Measurements from ENCODE around the gene ADGRV1. TPM values are rescaled to one million over a fixed set of nuclear protein-coding genes. Genes with fewer than 3 reads are reported as not detected.

The ADGRV1 gene
- total RNA-seq, 1 donor, result 0.18 TPM

- no peak for TF ChIP-seq CTCF (IDR thresholded peaks at IDR 0.05; ENCODE audit: insufficient read depth, low read length)
- DNase-seq (ENCODE audit: low read depth), result no peak
Observed at GRCh38 chr5:90550963-90551362, 7.6 kb upstream of the ADGRV1 start.

GRCh38 chr5:90551376-90551775 lies 7.2 kb upstream of the ADGRV1 start:
- TF ChIP-seq CTCF (IDR thresholded peaks at IDR 0.05; ENCODE audit: insufficient read depth, low read length), result no peak
- DNase-seq (ENCODE audit: low read depth), result no peak
- H3K4me3 ChIP-seq (ENCODE audit: low read depth, low read length), result no peak overlapping the region

More at GRCh38 chr5:90550963-90551362, 7.6 kb upstream of the ADGRV1 start:
- H3K4me3 ChIP-seq (ENCODE audit: low read depth, low read length), result no peak overlapping the region

GRCh38 chr5:90553711-90554110 lies 4.9 kb upstream of the ADGRV1 start:
- no peak overlapping the region for H3K4me3 ChIP-seq (ENCODE audit: low read depth, low read length)
- TF ChIP-seq CTCF (IDR thresholded peaks at IDR 0.05; ENCODE audit: insufficient read depth, low read length), result no peak
- no peak for DNase-seq (ENCODE audit: low read depth)

- no peak overlapping the region for H3K4me3 ChIP-seq (ENCODE audit: low read depth, low read length)
- DNase-seq (ENCODE audit: low read depth), result no peak
- no peak for TF ChIP-seq CTCF (IDR thresholded peaks at IDR 0.05; ENCODE audit: insufficient read depth, low read length)
Observed at GRCh38 chr5:90554358-90555006, 4.1 kb upstream of the ADGRV1 start.

GRCh38 chr5:90555666-90556065 lies 2.9 kb upstream of the ADGRV1 start:
- DNase-seq (ENCODE audit: low read depth), result no peak
- no peak for TF ChIP-seq CTCF (IDR thresholded peaks at IDR 0.05; ENCODE audit: insufficient read depth, low read length)
- H3K4me3 ChIP-seq (ENCODE audit: low read depth, low read length), result no peak overlapping the region

GRCh38 chr5:90557391-90557790 lies 1.2 kb upstream of the ADGRV1 start:
- no peak overlapping the region for H3K4me3 ChIP-seq (ENCODE audit: low read depth, low read length)
- no peak for DNase-seq (ENCODE audit: low read depth)
- TF ChIP-seq CTCF (IDR thresholded peaks at IDR 0.05; ENCODE audit: insufficient read depth, low read length), result no peak

- DNase-seq (ENCODE audit: low read depth), result no peak
- H3K4me3 ChIP-seq (ENCODE audit: low read depth, low read length), result no peak overlapping the region
- TF ChIP-seq CTCF (IDR thresholded peaks at IDR 0.05; ENCODE audit: insufficient read depth, low read length), result no peak
Observed at GRCh38 chr5:90557871-90558270, 726 bp upstream of the ADGRV1 start.
